ENCODE results near the gene TMEM39A.

Gene TMEM39A

GRCh38 chr3:119444590-119444989 is 18.8 kb downstream of the TMEM39A start:
- no peak for DNase-seq

DNA sequence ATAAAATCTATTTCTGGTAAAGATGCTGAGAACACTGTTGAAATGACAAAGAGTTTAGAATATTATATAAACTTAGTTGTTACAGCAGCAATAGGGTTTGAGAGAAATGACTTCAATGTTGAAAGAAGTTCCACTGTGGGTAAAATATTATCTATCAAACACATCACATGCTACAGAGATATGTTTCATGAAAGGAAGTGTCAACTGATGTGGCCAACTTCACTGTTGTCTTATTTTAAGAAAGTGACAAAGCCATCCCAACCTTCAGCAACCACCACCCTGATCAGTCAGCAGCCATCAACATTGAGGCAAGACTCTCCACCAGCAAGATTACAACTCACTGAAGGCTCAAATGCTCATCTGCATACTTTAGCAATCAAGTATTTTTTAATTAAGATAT is 20.2 kb downstream of the TMEM39A start:
- DNase-seq = no peak

DNA sequence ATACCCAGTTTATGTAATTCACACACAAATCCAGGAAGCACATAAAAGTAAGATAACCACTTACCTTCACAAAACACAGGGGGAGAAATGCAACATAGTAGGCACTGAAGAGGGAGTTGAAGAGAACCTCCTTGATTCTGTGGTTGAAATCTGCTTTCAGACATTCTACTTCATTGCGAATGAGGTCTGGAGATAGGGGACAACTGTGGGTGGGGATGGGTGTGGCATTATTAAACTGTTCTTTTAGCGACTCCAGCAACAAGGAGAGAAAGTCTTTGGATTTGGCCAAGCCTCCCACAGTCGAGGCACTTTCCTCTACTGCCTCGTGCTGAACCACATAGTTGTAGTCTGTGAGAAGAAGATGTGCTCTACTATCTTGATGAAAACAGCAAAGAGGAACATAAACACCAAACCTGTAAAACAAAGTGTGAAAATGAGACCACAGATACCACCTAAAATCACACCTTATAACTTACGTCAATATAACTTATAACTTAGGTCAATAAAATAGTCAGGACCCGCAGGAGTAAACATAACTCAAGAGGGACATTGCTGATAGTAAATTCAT is 25.6 kb downstream of the TMEM39A start:
- DNase-seq = no peak

DNA sequence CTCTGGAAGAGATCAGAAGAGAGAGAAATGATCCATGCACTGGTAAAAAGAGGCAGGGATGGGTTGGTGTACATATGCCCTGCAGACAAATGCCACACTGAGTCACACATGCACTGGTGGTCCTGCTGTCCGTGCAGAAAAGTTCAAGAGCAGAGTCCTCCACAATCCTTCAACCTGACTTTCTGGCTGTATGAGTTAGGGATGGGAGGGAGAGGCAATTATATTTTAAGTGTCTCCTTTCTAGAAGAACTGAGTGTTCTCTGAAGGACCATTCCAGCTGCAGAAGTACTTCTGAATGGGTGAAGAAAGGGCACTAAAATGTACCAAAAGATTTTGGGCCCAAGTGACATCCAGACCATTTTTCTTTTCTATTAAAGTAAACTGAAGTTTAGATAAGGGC is 26.4 kb downstream of the TMEM39A start:
- DNase-seq = no peak

- no peak for DNase-seq
Observed at GRCh38 chr3:119434703-119435102, 28.7 kb downstream of the TMEM39A start.

- DNase-seq = no peak
Observed at GRCh38 chr3:119433613-119434325, 29.6 kb downstream of the TMEM39A start.

DNA sequence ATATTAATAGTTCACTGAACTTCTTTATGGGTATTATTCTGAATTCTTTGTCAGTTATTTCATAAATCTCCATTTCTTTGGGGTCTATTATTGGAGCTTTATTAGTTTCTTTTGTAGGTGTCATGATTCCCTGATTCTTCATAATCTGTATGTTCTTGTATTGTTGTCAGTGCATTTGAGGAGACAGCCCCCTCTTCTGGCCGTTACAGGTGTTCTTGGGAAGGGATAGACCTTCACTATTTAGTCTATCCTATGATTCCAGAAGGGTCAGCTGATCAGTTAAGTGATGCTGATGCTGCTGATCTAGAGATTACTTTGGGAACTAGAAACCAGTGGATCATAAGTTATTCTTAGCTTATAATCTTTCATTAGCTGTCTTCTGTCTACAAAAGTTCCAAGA is 34.9 kb downstream of the TMEM39A start:
- DNase-seq = no peak

- DNase-seq = no peak
Observed at GRCh38 chr3:119427669-119428068, 35.7 kb downstream of the TMEM39A start.

DNA sequence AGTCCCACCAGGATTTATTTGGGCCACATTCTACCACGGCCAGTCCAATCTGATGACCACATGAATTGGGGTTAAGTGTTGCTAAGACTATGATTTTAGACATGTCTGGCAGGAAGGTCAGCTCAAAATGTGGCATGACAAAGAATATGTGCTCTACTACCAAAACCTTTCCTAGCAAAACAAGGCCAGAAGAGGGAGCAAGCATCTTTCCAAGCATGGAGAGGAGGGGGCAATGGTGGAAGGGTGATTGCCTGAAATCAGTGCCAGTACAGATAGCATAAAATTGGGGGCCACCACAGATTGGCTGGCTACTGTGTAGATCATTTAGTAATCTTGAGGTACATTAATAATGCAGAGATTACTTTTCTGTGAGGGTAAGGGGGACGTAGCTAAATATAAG is 43.2 kb downstream of the TMEM39A start:
- no peak for DNase-seq

- no peak for DNase-seq
Observed at GRCh38 chr3:119418641-119419040, 44.8 kb downstream of the TMEM39A start.

DNA sequence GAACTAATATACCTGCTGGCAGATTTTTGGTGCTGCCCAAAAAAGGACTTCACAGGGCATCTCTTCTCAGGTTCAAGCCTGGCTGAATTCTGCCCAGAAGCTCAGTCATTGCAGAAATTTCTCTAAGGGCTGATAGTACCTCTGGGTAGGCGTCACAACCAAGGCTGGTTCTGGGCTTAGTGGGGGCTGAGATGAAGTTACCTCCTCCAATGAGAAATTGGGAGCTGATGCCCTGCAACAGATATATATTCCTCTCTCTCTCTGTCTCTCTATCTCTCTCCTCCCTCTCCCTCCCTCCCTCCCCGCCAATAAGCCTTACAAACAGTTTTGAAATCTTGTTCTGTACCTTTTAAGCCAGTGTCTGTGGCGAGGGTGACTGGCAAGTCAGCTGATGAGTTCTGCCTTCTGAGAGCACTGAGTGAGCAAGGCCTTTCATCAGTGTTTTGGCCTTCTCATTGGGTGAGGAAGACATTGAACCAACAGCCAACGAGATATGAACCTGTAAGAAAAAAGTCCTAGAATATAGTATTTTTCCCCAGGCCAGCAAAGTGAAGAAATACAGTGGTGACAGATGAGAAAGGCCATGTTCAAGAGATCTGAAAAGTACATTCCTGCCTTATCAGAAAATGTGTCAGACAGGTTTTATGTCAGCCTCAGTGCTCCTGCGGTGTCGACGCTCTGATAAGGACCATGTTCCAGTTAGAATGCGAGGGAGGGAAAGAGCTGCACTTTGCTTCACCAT is 45.5 kb downstream of the TMEM39A start:
- DNase-seq = no peak

- DNase-seq = no peak
Observed at GRCh38 chr3:119416873-119417272, 46.5 kb downstream of the TMEM39A start.

GRCh38 chr3:119413603-119414280 is 49.7 kb downstream of the TMEM39A start:
- DNase-seq = no peak

- DNase-seq = no peak
Observed at GRCh38 chr3:119409844-119410243, 53.6 kb downstream of the TMEM39A start.

- no peak for DNase-seq
Observed at GRCh38 chr3:119408243-119408950, 55.0 kb downstream of the TMEM39A start.

- no peak for DNase-seq
Observed at GRCh38 chr3:119405315-119405714, 58.1 kb downstream of the TMEM39A start.

DNA sequence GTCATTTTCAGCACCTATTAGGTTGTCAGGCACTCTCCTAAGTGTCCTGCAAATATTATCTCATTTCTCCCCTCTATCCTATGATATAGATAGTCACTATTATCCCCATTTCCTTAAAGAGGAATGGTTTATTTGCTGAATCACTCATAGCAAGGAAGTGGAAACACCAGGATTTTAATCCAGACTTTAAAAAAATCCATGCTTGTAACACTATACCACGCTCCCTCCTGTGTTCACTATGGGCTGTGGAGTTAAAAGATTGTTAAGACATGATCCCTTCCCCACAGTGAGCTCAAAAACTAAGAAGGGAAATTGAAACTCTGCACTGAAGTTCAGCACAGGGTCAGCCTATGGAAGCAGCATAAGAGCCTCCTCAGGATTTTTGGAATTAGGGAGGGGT is 60.2 kb downstream of the TMEM39A start:
- DNase-seq = no peak

DNA sequence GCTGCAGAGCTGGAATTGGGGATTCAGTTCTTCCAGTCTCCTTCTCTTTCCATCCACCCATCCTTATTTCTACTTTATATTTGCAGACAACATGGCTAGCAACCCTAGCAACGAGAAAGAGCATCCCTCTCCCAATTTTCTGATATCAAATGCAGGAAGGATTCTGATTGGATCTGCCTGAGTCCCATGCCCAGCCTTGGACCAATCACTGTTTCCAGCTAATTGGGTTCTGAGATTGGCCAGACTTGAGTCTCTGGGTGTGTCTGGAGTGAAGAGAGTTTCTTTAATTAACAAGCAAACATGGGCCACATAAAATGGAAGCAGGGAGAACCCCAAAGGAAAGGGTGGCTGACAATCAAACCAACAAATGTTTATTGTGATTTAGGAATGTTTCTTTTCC is 60.6 kb downstream of the TMEM39A start:
- DNase-seq = no peak

DNA sequence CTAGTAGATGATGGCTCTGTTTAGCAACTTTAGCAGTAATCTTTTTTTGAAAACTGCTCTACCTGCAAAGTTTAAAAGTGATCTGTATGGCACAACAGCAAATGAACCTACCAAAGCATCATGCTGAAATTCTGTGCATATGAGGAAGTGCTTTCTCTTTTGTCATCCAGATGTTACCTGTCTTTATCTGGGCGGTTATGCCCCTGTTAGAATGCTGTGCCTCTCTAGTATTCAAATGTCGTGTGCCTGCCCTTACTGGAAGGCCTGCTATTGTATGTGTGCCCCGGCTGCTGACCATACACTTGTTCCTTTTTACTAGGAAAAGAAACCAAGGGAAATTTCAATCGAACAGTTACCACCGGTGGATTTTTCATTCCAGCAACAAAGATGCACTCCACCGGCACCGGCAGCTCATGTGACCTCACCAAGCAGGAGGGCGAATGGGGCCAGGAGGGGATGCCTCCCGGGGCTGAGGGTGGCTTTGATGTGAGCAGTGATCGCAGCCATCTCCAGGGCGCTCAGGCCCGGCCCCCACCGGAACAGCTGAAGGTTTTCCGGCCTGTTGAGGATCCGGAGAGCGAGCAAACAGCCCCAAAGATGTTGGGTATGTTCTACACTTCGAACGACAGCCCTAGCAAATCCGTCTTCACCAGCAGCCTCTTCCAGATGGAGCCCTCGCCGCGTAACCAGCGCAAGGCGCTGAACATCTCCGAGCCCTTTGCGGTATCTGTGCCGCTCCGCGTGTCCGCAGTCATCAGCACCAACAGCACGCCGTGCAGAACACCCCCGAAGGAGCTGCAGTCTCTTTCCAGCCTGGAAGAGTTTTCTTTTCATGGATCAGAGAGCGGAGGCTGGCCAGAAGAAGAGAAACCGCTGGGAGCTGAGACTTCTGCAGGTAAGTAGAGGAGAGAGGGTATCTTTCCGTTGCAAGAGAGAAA is 61.6 kb downstream of the TMEM39A start:
- no peak for DNase-seq

GRCh38 chr3:119401069-119401468 is 62.3 kb downstream of the TMEM39A start:
- no peak for DNase-seq

DNA sequence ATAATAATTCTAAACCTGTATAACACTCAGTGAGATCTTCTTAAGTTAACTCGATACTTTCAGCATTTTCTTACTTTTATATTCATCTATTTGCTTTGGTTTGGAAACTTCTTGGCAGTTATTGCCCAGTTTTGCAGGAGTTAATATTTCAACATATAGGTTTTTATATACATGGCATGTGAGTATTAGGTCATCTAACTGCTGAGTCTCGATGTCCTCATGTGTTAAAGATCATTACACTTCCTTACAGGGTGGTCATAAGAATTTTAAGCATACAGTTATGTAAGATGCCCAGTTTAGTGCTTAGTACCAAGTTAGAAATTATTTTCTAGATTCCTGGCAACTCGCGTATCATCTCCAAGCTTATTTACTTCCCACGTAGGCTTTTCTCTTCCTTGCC is 62.9 kb downstream of the TMEM39A start:
- no peak for DNase-seq

- no peak for DNase-seq
Observed at GRCh38 chr3:119396870-119397269, 66.5 kb downstream of the TMEM39A start.

Data from right hindlimb (tissue), 1 donor.